Spleen (tissue), 7 donors: ENCODE results near the gene DHX57.

ENCODE experiments used
- POLR2A ChIP-seq, 3 donors: fragments of 450-650 bp; IDR thresholded peaks; one replicate each; pipeline ENCODE4 v1.5.1; 2017; ENCODE audit warnings: antibody characterized with exemption in 3 of 3, mild to moderate bottlenecking in 1 of 3
- TF ChIP-seq, protein P1 (sequence below), 11 experiments: fragments of 200-600 bp in 7 of 11; fragments of 450-650 bp in 4 of 11; sonication (generic) in 4 of 11; IDR thresholded peaks in 8 of 11; conservative IDR thresholded peaks in 3 of 11; 1 replicate in 7 of 11; 2 replicates in 4 of 11; pipeline versions ENCODE4 v1.4.0 to v1.8.0; 2016 to 2021; ENCODE audit warnings: antibody characterized with exemption in 11 of 11, inconsistent platforms in 4 of 11, mild to moderate bottlenecking in 1 of 11
- donor health status: DM: no; HTN: no; CAD: no; lungs with moderate emphysema.
- donor health status: DM: no; HTN: no; CAD: no.
- donor health status: DM: no; HTN: no; CAD: no.

DNA sequence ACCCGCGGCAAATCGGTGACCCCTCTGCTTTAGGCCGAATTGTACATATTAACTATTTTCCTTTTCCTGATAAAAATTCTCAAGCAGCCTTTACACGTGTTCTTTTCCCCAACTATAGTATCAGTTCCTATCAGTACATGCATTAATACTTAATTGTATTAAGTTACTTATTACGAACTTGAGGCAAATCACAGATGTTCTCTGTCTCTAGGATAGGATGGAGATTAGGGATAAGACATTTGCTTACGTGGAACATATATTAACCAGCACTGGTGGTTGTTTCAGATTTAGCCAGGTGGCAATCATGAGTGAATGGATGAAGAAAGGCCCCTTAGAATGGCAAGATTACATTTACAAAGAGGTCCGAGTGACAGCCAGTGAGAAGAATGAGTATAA is 97.0 kb downstream of the DHX57 start:
- TF ChIP-seq, protein P1, sequence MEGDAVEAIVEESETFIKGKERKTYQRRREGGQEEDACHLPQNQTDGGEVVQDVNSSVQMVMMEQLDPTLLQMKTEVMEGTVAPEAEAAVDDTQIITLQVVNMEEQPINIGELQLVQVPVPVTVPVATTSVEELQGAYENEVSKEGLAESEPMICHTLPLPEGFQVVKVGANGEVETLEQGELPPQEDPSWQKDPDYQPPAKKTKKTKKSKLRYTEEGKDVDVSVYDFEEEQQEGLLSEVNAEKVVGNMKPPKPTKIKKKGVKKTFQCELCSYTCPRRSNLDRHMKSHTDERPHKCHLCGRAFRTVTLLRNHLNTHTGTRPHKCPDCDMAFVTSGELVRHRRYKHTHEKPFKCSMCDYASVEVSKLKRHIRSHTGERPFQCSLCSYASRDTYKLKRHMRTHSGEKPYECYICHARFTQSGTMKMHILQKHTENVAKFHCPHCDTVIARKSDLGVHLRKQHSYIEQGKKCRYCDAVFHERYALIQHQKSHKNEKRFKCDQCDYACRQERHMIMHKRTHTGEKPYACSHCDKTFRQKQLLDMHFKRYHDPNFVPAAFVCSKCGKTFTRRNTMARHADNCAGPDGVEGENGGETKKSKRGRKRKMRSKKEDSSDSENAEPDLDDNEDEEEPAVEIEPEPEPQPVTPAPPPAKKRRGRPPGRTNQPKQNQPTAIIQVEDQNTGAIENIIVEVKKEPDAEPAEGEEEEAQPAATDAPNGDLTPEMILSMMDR (IDR thresholded peaks at IDR 0.05 in 8 of 11, conservative IDR thresholded peaks at IDR 0.05 in 3 of 11) = no peak
- no peak for TF ChIP-seq POLR2A (IDR thresholded peaks at IDR 0.05)
